Measurements from ENCODE around the gene PCNX1.

Gene PCNX1

GRCh38 chr14:71029236-71029781 lies 122.0 kb downstream of the PCNX1 start:
- CTCF ChIA-PET = no interaction called here
- TF ChIP-seq CTCF (conservative IDR thresholded peaks at IDR 0.05; ENCODE audit: low read depth) = no peak
- POLR2A ChIA-PET (ENCODE audit: low non-redundant PET) = no interaction called here
- H3K27ac ChIP-seq = no peak overlapping the region
- no peak for DNase-seq (ENCODE audit: low spot score)

GRCh38 chr14:71031000-71031399 lies 123.7 kb downstream of the PCNX1 start:
- no peak for DNase-seq (ENCODE audit: low spot score)
- ChIA-PET POLR2A (ENCODE audit: low non-redundant PET) (no interaction called here), CTCF (no interaction called here)
- TF ChIP-seq CTCF (conservative IDR thresholded peaks at IDR 0.05; ENCODE audit: low read depth) = no peak
- H3K27ac ChIP-seq = no peak overlapping the region

- DNase-seq (ENCODE audit: low spot score) = no peak
- CTCF ChIA-PET = no interaction called here
- no peak for TF ChIP-seq CTCF (conservative IDR thresholded peaks at IDR 0.05; ENCODE audit: low read depth)
- no peak overlapping the region for H3K27ac ChIP-seq
- POLR2A ChIA-PET (ENCODE audit: low non-redundant PET) = no interaction called here
These were observed 129.2 kb downstream of the PCNX1 start for GRCh38 chr14:71036433-71036832.

- DNase-seq (ENCODE audit: low spot score) = no peak
- no peak overlapping the region for H3K27ac ChIP-seq
- POLR2A ChIA-PET (ENCODE audit: low non-redundant PET) = no interaction called here
- no peak for TF ChIP-seq CTCF (conservative IDR thresholded peaks at IDR 0.05; ENCODE audit: low read depth)
- CTCF ChIA-PET = interaction anchor here (0.7 to 1.1 kb wide), 2 partner anchors 705 to 1251 kb away, joined by 3 read pairs; no protein-coding TSS in a partner anchor
These were observed 141.1 kb downstream of the PCNX1 start for GRCh38 chr14:71048393-71048792.

- no peak overlapping the region for H3K27ac ChIP-seq
- DNase-seq (ENCODE audit: low spot score) = peak; percentile 3
- CTCF ChIA-PET = interaction anchor here (0.6 to 1.1 kb wide), 3 partner anchors 13 to 704 kb away, joined by 3 to 4 read pairs (median 4); no protein-coding TSS in a partner anchor
- no peak for TF ChIP-seq CTCF (conservative IDR thresholded peaks at IDR 0.05; ENCODE audit: low read depth)
- POLR2A ChIA-PET (ENCODE audit: low non-redundant PET) = no interaction called here
These were observed 142.3 kb downstream of the PCNX1 start for GRCh38 chr14:71049435-71050133.

- POLR2A ChIA-PET (ENCODE audit: low non-redundant PET) = no interaction called here
- peak; percentile 15 for DNase-seq (ENCODE audit: low spot score)
- H3K27ac ChIP-seq = no peak overlapping the region
- CTCF ChIA-PET = interaction anchor here (0.6 to 0.7 kb wide), 2 partner anchors 12 to 58 kb away, joined by 4 read pairs; no protein-coding TSS in a partner anchor
- TF ChIP-seq CTCF (conservative IDR thresholded peaks at IDR 0.05; ENCODE audit: low read depth) = peak; percentile 50
These were observed 143.1 kb downstream of the PCNX1 start for GRCh38 chr14:71050227-71050823.

Measured in RWPE1 (cell line).